EH (cell line): ENCODE measurements around the gene FRMD4A.
"Not testable (repeated sequence)": the region's sequence is repeated elsewhere in the genome, so short reads cannot be mapped to it uniquely, and the experiment has no call there.

ENCODE experiments used
- DNase-seq: peaks from one replicate; pipeline ENCODE4 v3.0.0-alpha.2; 2015; ENCODE audit warnings: low read depth

FRMD4A gene

DNA sequence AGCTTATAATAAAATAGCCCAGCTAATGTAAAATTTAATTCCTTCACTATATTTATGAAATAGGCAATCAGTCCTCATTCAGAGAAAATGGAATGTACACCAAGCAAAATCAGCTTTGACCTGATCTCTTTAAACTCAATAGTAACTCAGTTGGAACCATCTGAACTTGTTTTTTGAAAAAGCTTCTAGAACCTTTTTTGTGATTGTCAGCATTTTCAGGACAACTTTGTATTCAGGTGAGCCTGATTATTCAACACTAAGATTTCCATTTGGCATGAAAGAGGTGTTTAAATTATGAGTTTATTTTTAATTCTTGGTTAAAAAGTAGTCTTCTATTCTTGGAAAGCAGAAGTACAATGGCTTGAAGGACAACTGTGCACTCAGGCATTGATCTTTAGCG lies 89.5 kb downstream of the FRMD4A start:
- DNase-seq, result no peak

DNA sequence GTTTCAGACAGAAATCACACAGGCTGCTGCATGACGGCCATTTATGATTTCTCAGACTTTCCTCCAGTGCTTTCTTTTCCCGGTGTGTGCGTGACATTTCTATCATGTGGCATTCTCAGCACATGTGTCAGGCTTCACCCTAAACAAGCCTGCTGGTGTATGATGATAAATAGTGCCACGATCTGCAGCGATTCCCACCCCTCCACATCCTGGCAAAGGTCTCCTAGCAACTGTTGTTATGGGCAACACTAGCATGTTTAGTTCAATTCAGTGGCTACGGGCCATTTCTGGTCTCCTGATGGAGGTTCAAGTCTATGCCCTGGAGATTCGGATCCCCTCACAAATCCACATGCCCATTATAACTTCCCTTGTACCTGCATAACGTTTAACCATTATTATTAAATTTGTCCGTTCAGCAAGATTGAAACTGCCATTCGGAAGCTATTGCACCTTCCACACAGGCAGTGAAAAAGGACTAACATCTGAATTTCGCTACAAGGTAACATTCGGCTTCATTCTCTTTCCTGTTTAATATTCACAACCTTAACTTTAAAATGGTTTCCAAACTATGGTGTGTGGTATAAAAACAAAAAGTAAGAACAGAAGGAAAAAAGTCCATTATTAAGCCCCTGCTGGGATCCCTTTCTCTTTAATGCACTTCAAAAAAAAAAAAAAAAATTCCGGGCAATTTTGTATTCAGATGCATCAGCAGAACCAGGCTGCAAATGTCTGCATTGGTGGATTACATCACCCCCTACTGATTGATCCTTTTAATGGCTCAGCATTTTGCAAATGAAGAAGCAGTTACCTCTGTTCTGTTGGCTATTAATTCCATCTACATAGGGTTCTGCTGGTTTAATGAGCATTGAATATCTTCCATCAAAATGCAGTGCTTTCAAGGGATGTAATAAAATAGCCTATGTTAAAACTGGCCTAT lies 90.2 kb downstream of the FRMD4A start:
- DNase-seq, result peak; percentile 19

DNA sequence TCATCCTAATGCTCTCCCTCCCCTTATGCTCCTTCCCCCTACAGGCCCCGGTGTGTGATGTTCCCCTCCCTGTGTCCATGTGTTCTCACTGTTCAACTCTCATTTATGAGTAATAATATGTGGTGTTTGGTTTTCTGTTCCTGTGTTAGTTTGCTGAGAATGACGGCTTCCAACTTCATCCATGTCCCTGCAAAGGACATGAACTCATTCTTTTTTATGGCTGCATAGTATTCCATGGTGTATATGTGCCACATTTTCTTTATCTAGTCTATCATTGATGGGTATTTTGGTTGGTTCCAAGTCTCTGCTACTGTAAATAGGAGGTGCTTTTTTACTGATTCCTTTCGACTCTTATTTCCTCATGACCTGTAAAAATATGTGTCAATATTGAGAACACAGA lies 92.1 kb downstream of the FRMD4A start:
- not testable (repeated sequence) for DNase-seq

DNA sequence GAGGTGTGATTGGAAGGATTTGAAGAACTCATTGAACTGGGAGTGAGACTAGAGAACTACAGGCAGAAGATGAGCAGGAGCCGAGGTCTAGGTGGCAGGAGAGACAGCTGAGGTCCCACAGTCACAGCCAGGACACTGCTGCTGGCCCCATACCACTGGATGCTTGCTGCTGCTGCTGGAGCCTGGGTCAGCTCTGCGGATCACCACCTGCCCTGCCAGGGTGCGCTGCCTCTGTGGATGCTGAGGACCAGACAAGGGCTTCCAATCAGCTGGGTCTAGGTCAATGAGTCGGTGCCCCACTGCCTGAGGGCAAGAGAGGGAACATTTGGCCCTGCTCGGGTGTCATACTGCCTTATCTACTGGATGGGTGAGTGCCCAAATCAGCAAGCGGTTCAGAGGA lies 94.4 kb downstream of the FRMD4A start:
- no peak for DNase-seq

DNA sequence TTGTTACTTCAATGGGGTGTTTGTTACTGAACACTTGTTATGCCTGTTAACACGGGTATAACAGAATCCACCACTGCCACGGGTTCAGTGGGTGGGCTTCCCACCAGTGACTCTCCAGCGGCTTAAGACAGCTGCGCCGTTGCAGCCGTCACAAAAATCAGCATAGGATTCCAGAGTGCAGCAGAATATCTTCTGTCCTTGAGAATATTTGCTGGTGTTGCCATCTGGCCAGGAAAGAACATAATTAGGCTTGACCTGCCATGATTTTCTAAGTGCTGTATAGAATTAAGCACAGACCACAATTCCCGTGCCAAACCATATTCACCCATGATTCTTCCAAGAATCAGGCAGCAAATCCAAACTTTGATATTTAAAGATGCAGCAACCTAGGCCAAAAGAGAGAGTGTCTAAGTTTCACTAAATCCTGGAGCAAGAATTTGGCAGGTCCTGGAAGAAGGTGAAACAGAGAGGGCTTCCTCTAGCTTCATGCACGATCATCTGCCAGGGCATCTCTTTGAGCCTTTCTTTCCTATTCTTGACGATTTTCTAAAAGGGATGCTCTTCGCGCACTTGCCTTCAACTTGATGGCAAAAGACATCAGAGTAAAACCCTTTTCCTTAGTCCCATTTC lies 95.0 kb downstream of the FRMD4A start:
- no peak for DNase-seq

DNA sequence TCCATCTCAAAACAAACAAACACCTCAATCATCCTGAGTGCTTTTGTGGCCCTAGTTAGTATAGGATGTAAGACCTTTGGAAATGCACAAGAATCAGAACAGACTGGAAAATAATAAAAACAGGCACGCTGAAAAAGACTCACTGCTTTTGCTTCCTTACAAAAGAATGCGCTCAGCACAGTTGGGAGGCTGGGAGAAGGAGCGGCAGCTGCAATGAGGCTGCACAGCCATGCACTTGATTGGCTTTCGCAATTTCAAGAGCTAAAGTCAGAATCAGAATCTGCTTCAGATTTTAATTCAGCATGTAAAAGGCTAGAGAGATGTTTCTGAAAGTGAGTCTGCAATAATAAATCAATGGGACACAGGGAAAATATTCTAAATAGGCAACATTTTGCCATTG lies 97.2 kb downstream of the FRMD4A start:
- DNase-seq, result no peak

DNA sequence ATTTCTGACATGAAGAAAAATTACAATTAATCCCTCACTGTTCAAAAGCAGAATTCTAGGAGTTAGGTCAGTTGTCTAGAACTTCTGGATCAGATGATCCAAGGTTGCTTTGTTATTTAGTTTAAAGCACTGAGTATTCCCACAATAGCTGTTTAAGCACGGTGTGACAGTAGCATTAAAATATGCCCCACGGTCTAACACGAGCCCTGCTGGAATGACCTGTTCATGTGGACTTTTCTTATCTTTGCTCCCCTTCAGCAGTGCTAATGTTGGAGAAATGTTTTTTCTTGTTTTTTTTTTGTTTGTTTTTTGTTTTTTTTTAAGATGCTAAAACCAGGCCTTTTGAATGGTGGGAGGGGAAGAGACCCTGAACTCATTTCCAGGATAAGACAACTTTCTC lies 101.9 kb downstream of the FRMD4A start:
- not testable (repeated sequence) for DNase-seq

DNA sequence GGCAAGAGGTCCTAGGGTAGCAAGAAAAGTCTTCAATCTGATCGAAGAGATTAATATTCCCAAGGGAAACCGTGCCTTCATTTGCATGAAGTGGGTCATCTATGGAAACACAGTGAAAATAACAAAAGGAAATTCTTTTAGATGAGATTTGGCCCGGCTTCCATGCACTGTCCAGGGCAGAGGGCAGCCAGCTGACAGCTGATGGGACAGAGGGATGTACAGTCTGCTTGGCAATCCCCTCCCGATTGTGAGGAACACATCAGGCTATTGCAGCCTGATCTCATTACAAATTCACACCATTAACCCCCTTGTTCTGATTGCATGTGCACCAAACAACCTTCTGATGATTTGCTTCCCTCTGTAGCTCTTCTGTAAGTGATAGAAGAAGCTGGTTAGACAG lies 105.3 kb downstream of the FRMD4A start:
- DNase-seq, result no peak

DNA sequence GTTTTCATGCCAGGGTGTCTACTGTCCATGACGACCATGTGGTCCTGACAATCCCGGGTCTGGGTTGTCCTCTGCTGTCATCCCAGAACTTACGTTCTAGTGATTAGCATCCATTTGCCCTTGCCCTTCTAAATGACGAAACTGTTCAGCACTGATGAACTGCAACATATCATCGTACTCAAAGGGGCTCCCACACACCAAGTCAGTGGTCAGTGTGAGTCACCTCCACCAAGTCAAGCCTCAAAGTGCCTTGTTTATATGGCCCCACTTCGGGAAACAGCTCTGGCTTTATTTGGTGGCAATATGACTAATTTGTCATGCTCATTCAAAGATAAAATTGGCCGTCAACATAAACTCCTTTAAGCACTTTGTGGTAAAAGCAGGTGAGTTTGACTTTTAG lies 110.7 kb downstream of the FRMD4A start:
- no peak for DNase-seq

DNA sequence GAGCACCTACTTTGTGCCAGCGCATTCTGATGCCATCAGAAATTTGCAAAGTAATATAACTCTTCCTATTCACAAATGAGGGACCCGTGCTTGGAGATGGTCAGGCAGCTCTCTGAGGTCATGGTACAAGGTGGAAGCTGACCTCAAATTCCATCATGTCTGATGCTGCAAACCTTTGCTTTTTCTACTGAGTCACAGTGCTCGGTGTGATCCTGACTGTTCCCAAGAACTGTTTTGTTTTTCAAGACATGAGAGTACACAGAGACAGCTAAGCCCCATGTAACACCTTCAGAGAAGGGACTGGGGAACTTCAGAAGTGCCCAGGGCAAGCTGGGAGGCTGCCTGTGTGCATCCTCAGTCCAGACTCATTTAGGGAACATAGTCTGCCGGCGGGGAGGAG lies 111.3 kb downstream of the FRMD4A start:
- DNase-seq, result peak; percentile 8

DNA sequence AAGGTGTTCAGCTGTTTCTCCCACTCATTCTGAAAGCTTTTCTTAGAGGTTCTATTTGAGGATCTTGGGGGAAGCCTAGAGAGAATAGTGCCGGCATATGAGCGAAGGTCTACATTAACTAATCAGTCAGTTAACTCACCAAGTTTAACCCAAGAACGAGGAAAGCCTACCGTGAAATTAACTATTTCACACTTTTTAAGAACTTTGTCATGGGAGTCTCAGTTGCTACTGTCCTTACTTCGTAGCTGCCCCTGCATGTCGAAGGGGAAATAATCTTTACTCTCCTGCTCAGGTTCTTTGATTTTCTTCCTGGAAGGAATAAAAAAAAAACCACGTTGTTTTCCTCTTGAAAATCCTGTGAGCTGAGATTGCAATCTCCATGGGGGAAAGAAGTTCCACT lies 115.1 kb downstream of the FRMD4A start:
- DNase-seq, result no peak

DNA sequence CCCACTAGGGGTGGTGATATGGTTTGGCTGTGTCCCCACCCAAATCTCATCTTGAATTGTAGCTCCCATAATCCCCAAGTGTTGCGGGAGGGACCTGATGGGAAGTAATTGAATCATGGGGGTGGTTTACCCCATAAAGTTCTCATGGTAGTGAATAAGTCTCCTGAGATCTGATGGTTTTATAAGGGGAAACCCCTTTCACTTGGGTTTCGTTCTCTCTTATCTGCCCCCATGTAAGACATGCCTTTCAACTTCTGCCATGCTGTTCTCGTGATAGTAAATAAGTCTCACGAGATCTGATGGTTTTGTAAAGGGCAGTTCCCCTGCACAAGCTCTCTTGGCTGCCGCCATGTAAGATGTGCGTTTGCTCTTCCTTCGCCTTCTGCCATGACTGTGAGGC lies 117.0 kb downstream of the FRMD4A start:
- not testable (repeated sequence) for DNase-seq

DNA sequence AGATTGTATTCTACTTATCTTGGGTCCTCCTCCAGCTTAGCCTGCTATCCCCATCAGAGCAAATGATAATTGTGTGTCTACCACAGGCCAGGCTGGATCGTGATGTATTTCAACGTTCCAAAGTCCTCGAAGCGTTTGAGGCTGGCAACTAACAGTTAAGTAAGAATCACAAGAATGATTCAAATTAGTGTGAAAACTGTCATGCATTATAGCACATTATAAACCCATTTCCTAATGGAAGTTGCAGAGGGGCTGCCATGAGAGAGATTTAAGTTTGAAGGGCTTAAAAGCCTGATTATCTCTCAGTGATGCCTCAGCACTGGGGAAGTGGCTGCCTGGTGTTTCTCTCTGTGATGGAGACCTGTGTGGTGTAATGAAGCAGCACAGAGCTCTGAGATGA lies 119.1 kb downstream of the FRMD4A start:
- no peak for DNase-seq

DNA sequence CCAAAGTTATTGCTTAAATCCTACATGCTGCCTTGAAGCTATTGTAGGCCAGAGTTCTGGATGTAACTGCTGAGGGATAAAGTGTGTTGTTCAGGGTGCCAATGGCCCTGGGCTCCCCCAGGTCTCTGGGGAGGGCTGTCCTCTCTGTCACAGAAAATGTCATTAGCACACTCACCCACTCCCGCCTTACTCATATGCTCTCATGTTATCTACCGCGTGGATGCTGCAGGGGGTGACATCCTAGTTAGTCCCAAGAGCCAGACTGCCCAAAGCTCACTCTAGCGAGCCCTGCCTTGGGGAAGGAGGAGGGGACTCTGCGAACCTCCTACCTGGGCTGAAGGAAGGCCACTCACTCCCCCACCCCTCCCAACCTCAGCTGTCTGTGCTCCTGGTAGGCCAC lies 122.5 kb downstream of the FRMD4A start:
- no peak for DNase-seq

DNA sequence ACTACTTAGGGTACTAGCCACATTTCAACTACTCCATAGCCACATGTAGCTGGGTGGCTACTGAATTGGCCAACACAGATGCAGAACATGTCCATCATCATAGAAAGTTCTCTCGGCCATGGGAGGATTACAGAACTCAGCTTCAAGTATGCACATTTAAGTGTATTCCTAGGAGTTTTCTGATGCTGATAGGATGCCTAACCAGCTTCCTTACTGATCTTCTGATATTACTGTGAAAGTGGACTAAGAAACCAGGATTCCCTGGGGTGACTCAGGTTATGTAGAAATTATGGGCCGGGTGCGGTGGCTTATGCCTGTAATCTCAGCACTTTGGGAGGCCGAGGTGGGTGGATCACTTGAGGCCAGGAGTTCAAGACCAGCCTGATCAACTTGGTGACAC lies 125.5 kb downstream of the FRMD4A start:
- no peak for DNase-seq

DNA sequence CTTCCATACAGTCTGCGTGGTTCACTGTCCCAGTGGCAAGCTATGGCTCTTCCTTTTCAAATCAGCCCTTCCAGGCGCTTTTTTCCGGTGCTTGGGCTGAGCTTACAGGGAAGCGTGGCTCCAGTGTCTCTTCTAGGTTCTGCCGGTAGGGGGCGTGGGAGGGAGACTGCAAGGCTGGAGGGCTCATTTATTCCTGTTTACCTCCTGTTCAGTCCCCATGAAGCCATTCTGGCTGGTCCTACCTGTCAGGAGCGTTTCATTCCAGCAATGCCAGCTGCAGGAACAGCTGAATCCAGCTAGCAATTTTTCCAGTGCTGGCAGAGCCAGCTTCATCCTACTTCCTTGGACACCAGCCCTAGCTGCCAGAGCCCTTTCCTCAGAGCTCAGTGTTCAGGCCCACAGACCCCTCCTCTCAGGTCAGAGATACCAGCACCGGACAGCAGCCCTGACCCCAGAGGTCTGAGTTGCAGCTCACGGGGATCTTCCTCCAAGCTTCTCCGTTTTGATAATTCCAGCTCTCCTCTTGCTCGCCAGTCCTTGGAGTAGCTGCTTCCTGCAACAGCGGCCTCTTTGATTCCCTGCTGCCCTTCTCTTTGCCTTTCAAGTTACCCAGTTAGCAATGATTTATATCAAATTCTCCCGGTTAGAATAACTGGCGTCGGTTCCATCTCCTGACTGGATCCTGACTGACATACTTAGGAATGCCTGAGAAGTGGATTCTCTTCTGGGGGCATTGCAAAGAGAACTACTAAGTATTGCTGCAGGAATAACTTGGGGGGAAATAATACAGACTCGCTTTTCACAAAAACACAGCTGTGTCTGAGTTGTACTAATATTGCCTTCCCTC lies 129.8 kb downstream of the FRMD4A start:
- DNase-seq, result no peak

DNA sequence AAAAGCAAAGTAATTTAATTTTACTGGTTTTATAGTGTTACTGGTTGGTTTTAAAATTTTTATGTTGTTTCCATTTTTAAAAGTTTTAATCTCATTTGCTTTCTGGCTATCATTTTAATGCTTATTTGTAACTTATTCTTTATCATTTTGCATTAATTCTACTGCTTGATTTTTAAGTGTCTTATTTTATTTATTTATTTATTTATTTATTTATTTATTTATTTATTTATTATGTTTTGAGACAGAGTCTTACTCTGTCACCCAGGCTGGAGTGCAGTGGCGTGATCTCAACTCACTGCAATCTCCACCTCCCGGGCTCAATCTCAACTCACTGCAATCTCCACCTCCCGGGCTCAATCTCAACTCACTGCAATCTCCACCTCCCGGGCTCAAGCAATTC lies 131.6 kb downstream of the FRMD4A start:
- not testable (repeated sequence) for DNase-seq

DNA sequence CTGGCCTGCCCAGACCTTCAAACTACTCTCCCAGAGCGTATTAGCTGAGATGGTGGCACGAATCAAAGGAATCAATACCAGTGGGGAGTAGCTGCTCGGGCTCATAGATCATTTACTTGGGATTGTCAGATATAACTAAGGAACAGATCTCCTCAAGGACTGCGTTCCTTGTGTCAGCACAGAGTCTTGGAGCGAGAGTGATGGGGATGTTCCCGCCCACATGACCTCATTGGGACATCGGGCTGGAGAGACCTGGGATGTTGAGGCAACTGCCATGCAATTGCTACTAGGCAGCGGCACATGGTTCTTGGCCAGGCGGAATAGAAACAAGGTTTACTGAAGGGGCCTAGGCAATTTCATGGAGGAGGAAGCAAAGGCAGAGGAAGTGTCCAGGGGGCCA lies 132.6 kb downstream of the FRMD4A start:
- no peak for DNase-seq

DNA sequence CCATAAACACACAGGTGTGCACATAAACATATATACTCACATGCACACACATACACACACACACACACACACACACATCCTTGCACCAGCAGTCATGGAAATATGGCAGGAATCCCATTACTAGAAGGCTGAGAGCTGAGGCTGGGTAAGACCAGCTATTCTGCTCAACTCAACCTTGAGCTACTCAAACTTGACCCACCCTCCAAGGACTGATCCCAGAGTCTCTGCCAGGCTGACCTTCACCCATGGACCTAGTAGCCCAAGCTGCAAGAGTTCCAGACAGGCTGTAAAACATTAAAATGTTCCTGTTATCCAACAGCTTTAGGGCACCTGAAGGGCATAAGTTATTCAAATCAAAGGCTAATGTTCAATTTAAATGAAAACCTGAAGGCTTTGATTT lies 134.6 kb downstream of the FRMD4A start:
- no peak for DNase-seq

DNA sequence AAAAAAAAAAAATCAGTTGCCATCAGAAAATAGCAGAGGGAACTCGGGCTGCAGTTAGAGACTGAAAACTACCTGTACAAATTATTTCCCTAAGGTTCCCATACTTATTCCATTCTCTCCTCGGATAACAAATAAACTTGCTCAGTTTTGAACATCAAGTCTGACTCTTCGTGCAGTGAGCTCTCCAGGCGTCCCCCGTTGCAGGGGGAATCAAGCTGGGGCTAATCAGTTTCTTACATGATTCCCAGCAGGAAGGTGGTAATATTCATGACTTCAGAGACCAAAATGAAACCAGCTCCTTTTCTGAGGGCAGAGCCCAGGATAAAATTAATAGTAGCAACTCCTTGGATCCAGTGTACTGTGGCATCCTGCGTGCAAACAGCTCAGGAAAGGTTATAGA lies 135.3 kb downstream of the FRMD4A start:
- no peak for DNase-seq

DNA sequence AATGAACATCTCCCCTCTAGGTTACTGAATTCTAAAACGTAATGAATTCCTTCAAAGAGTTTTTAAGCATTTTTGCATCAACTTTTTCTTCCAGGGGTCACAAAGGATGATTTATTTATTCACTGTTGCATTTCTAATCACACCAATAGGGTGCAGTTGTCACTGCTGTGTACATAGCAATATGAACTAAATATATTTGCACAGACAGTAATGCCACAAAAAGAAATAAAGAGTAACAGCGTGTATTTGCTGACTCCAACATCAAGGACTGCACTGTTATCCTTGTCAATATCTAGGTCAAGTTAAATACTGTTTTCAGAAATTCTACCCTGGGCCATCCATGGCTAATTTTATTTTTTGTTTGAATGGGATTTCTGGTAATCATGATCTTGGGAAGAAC lies 138.0 kb downstream of the FRMD4A start:
- DNase-seq, result no peak

DNA sequence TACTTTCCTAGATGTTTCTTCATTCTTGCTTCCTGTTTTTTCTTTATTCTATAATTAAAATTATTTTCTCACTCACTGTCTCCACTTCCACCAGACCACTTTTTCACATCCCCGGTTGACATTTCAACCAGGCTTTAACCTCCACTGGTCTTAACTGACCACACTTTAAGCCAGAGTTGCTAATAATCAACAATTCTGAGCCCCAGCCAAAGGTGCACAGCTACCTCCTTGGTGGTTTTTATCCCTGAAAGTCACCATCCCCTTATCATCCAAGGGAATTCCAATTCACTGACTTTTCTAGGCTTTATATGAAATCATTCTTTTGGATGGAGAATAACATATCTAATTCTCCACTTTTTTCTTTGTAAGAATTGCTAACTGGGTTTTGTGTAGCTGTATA lies 138.9 kb downstream of the FRMD4A start:
- no peak for DNase-seq

DNA sequence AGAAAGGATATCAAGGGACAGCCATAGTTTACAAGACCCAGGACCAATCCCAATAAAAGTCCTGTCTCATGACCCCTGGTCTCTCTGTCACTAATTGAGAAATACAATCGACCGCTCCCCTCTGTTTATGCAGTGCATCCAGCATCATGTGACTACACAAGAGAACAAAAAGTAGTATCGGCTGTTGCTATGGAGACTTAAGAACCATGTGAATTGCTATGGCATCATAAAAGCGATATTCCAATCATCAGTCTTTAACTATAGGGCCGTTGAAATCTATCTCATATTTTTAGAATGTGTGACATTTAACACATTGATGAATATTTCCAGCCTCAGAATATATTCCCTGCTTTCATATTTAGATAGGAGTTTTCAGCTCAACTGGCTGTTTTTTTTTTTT lies 139.3 kb downstream of the FRMD4A start:
- no peak for DNase-seq
